Activated CD4-positive, alpha-beta T cell treated with anti-CD3 and anti-CD28 coated beads for 36 hours (primary cell): ENCODE data around the gene CACNA2D3. TPM values are rescaled to one million over a fixed set of nuclear protein-coding genes. Genes with fewer than 3 reads are reported as not detected.

Experiments used
- ATAC-seq: fragments of 200-7000 bp; cut with Tn5 transposase; one replicate; pipeline ENCODE4 v1.10.0; 2021; ENCODE audit warnings: mild to moderate bottlenecking, moderate library complexity
- CTCF ChIA-PET: fragments of 350-600 bp; sonication (Branson Sonifier 250); formaldehyde crosslinking; loops from one replicate; lab custom pipeline; 2021; ENCODE audit warnings: antibody characterized with exemption; lab: Charles Lee
- POLR2A ChIA-PET: fragments of 350-600 bp; sonication (Branson Sonifier 250); formaldehyde crosslinking; loops from one replicate; lab custom pipeline; 2021; ENCODE audit warnings: antibody characterized with exemption, inconsistent platforms; lab: Charles Lee
- DNase-seq: peaks from one replicate; pipeline ENCODE4 v3.0.0-alpha.2; 2020
- H3K27ac Mint-ChIP-seq: one replicate; pipeline ENCODE4 v1.8.0; 2021; ENCODE audit warnings: mixed read lengths
- H3K27me3 Mint-ChIP-seq: one replicate; pipeline ENCODE4 v1.8.0; 2021; ENCODE audit warnings: mixed read lengths
- H3K36me3 Mint-ChIP-seq: one replicate; pipeline ENCODE4 v1.8.0; 2021; ENCODE audit warnings: low read depth, mixed read lengths
- H3K4me1 Mint-ChIP-seq: one replicate; pipeline ENCODE4 v1.8.0; 2021; ENCODE audit warnings: mixed read lengths
- H3K4me3 Mint-ChIP-seq: one replicate; pipeline ENCODE4 v1.8.0; 2021; ENCODE audit warnings: mild to moderate bottlenecking, moderate library complexity, mixed read lengths
- H3K9me3 Mint-ChIP-seq: one replicate; pipeline ENCODE4 v1.8.0; 2021; ENCODE audit warnings: low read depth, mixed read lengths
- intact Hi-C, 2 experiments: fragments of 100-400 bp; cut with DNase I in 1 of 2; cut with micrococcal nuclease in 1 of 2; formaldehyde crosslinking; loops; one replicate each; pipeline versions ENCODE4 v1.14.2 to v1.15.1; 2022 to 2024; cut with DNase I, micrococcal nuclease
- total RNA-seq, 2 experiments: library from RNA; stranded (reverse); gene quantifications; one replicate each; pipeline ENCODE4 v1.2.3, GENCODE V29; 2021

The CACNA2D3 gene
- total RNA-seq, 2 experiments from 2014 or later = not detected

GRCh38 chr3:55007971-55008370 lies 885.6 kb downstream of the CACNA2D3 start:
- ChIA-PET CTCF (no interaction called here), POLR2A (no interaction called here)
- H3K9me3 Mint-ChIP-seq = no peaks in the 10 kb centered on the region

GRCh38 chr3:55009372-55009771 lies 887.0 kb downstream of the CACNA2D3 start:
- H3K27ac Mint-ChIP-seq = no peak overlapping the region
- H3K27me3 Mint-ChIP-seq = peaks cover 6% of the 10 kb centered on the region
- CTCF ChIA-PET = no interaction called here
- no peak overlapping the region for H3K4me3 Mint-ChIP-seq
- H3K36me3 Mint-ChIP-seq = no peaks in the 10 kb centered on the region
- H3K4me1 Mint-ChIP-seq = no peaks in the 10 kb centered on the region
- POLR2A ChIA-PET = no interaction called here
- ATAC-seq (no peak), DNase-seq (no peak)
- intact Hi-C loops = no loop called here
- no peaks in the 10 kb centered on the region for H3K9me3 Mint-ChIP-seq

More at GRCh38 chr3:55007971-55008370, 885.6 kb downstream of the CACNA2D3 start:
- Mint-ChIP-seq H3K27ac (no peak overlapping the region), H3K4me3 (no peak overlapping the region), H3K36me3 (no peaks in the 10 kb centered on the region), H3K4me1 (no peaks in the 10 kb centered on the region), H3K27me3 (peaks cover 6% of the 10 kb centered on the region)
- DNase-seq (no peak), ATAC-seq (no peak)
- intact Hi-C loops = no loop called here

GRCh38 chr3:55012091-55012490 lies 889.7 kb downstream of the CACNA2D3 start:
- ATAC-seq (no peak), DNase-seq (no peak)
- Mint-ChIP-seq H3K4me3 (no peak overlapping the region), H3K36me3 (no peaks in the 10 kb centered on the region), H3K27ac (no peak overlapping the region), H3K27me3 (no peaks in the 10 kb centered on the region), H3K9me3 (no peaks in the 10 kb centered on the region), H3K4me1 (no peaks in the 10 kb centered on the region)
- POLR2A ChIA-PET = no interaction called here
- CTCF ChIA-PET = no interaction called here
- intact Hi-C loops = no loop called here

- CTCF ChIA-PET = no interaction called here
- intact Hi-C loops = no loop called here
- no peaks in the 10 kb centered on the region for H3K9me3 Mint-ChIP-seq
- no peaks in the 10 kb centered on the region for H3K4me1 Mint-ChIP-seq
- POLR2A ChIA-PET = interaction anchor here (0.6 kb wide), 1 partner anchor 38 kb away, joined by 4 read pairs; no protein-coding TSS in a partner anchor
- no peak overlapping the region for H3K4me3 Mint-ChIP-seq
- H3K36me3 Mint-ChIP-seq = no peaks in the 10 kb centered on the region
- H3K27me3 Mint-ChIP-seq = no peaks in the 10 kb centered on the region
- no peak overlapping the region for H3K27ac Mint-ChIP-seq
- no peak for ATAC-seq
- DNase-seq = no peak
Measured at GRCh38 chr3:55013145-55013925, 891.0 kb downstream of the CACNA2D3 start.

- H3K27ac Mint-ChIP-seq = no peak overlapping the region
- H3K27me3 Mint-ChIP-seq = no peaks in the 10 kb centered on the region
- ChIA-PET CTCF (no interaction called here), POLR2A (no interaction called here)
- H3K9me3 Mint-ChIP-seq = no peaks in the 10 kb centered on the region
- H3K36me3 Mint-ChIP-seq = no peaks in the 10 kb centered on the region
- ATAC-seq (no peak), DNase-seq (no peak)
- H3K4me3 Mint-ChIP-seq = no peak overlapping the region
- H3K4me1 Mint-ChIP-seq = no peaks in the 10 kb centered on the region
- intact Hi-C loops = no loop called here
Measured at GRCh38 chr3:55014081-55014480, 891.7 kb downstream of the CACNA2D3 start.

- Mint-ChIP-seq H3K4me1 (no peaks in the 10 kb centered on the region), H3K27ac (no peak overlapping the region), H3K27me3 (no peaks in the 10 kb centered on the region), H3K9me3 (no peaks in the 10 kb centered on the region), H3K36me3 (no peaks in the 10 kb centered on the region), H3K4me3 (no peak overlapping the region)
- ChIA-PET POLR2A (no interaction called here), CTCF (interaction anchor here (0.6 kb wide), 1 partner anchor 9 kb away, joined by 3 read pairs; no protein-coding TSS in a partner anchor)
- intact Hi-C loops = no loop called here
- DNase-seq = no peak
- ATAC-seq = no peak
Measured at GRCh38 chr3:55014906-55015305, 892.6 kb downstream of the CACNA2D3 start.

GRCh38 chr3:55017876-55018275 lies 895.5 kb downstream of the CACNA2D3 start:
- intact Hi-C loops = no loop called here
- POLR2A ChIA-PET = no interaction called here
- Mint-ChIP-seq H3K4me3 (no peak overlapping the region), H3K36me3 (no peaks in the 10 kb centered on the region), H3K4me1 (no peaks in the 10 kb centered on the region), H3K27me3 (no peaks in the 10 kb centered on the region), H3K9me3 (no peaks in the 10 kb centered on the region), H3K27ac (no peak overlapping the region)
- DNase-seq = no peak
- ATAC-seq = no peak
- CTCF ChIA-PET = no interaction called here

GRCh38 chr3:55030938-55031337 lies 908.6 kb downstream of the CACNA2D3 start:
- H3K9me3 Mint-ChIP-seq = peaks cover 3% of the 10 kb centered on the region
- ChIA-PET CTCF (no interaction called here), POLR2A (no interaction called here)
- no peak overlapping the region for H3K27ac Mint-ChIP-seq
- no peaks in the 10 kb centered on the region for H3K4me1 Mint-ChIP-seq
- H3K27me3 Mint-ChIP-seq = peaks cover 2% of the 10 kb centered on the region
- H3K36me3 Mint-ChIP-seq = no peaks in the 10 kb centered on the region
- DNase-seq (no peak), ATAC-seq (no peak)
- no peak overlapping the region for H3K4me3 Mint-ChIP-seq
- intact Hi-C loops = no loop called here

- ATAC-seq (no peak), DNase-seq (no peak)
- Mint-ChIP-seq H3K27ac (no peak overlapping the region), H3K9me3 (no peaks in the 10 kb centered on the region), H3K4me1 (no peaks in the 10 kb centered on the region), H3K4me3 (no peak overlapping the region), H3K36me3 (no peaks in the 10 kb centered on the region), H3K27me3 (no peaks in the 10 kb centered on the region)
- POLR2A ChIA-PET = no interaction called here
- CTCF ChIA-PET = no interaction called here
- intact Hi-C loops = no loop called here
Measured at GRCh38 chr3:55036883-55037577, 914.7 kb downstream of the CACNA2D3 start.

- Mint-ChIP-seq H3K27ac (no peak overlapping the region), H3K4me1 (no peaks in the 10 kb centered on the region), H3K9me3 (peaks cover 1% of the 10 kb centered on the region), H3K27me3 (no peaks in the 10 kb centered on the region), H3K4me3 (no peak overlapping the region), H3K36me3 (no peaks in the 10 kb centered on the region)
- DNase-seq = no peak
- ATAC-seq = no peak
- POLR2A ChIA-PET = no interaction called here
- CTCF ChIA-PET = no interaction called here
- intact Hi-C loops = no loop called here
Measured at GRCh38 chr3:55042591-55042990, 920.2 kb downstream of the CACNA2D3 start.

- H3K9me3 Mint-ChIP-seq = peaks cover 1% of the 10 kb centered on the region
Measured at GRCh38 chr3:55044486-55044885, 922.1 kb downstream of the CACNA2D3 start.

More at GRCh38 chr3:55044486-55044885, 922.1 kb downstream of the CACNA2D3 start:
- Mint-ChIP-seq H3K27ac (no peak overlapping the region), H3K4me3 (no peak overlapping the region), H3K4me1 (no peaks in the 10 kb centered on the region), H3K36me3 (no peaks in the 10 kb centered on the region), H3K27me3 (no peaks in the 10 kb centered on the region)
- intact Hi-C loops = no loop called here
- POLR2A ChIA-PET = no interaction called here
- ATAC-seq (no peak), DNase-seq (no peak)
- CTCF ChIA-PET = no interaction called here
